Retina (tissue), 1 donor: ENCODE data around the gene PYGB.

Source experiments
- DNase-seq: peaks from one replicate; pipeline ENCODE4 v3.0.0-alpha.2; 2016

PYGB gene

GRCh38 chr20:25247956-25248785 is at the start of gene PYGB:
TSS of gene PYGB (plus strand) at chr20:25248085. CDS start at chr20:25248179, 94 bp downstream.
- peak; percentile 96 for DNase-seq

- DNase-seq: no peak
These were observed 49.1 kb upstream of the PYGB start for GRCh38 chr20:25198663-25199383.

DNA sequence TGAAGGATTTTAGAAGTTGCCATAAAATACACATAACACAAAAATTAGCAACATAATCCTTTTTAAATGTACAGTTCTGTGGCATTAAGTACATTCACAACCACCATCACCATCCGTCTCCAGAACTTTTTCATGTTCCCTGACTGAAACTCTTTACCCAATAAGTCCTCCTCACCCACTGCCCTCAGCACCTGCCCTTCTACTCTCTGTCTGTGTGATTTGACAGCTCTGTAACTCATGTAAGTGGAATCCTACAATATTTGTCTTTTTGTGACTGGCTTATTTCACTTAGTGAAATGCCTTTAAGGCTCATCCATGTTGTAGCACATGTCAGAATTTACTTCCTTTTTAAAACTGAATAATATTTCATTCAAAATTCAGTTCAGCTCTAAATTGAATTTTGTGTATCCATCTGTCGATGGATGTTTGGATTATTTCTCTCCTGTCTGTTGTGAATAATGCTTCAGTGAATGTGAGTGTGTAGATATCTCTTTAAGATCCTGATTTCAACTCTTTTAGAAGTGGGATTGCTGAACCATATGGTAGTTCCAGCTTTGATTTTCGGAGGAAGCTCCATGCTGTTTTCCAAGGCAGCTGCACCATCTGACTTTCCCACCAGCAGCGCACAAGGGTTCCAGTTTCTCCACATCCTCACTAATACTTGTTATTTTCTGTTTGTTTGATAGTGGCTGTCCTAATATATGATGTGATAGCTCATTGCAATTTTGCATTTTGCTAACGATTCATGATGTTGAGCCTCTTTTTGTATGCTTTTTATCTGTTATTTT is 48.2 kb upstream of the PYGB start:
- DNase-seq: no peak

DNA sequence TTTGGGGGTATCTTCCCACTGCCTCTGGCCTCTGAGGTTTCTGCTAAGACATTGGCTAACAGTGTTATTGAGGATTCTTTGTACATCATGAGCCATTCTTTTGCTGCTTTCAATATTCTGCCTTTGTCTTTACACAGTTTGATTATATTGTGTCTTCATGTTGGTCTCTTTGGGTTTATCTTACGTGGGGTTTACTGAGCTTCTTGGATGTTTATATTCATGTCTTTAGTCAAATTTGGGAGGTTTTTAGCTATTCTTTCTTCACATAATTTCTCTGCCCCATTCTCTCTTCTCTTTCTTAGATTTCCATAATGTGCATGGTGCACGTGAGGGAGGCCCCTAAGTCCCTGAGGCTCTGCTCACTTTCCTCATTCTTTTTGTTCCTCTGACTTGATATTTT is 44.8 kb upstream of the PYGB start:
- no peak for DNase-seq

GRCh38 chr20:25203871-25204320 is 44.0 kb upstream of the PYGB start:
- no peak for DNase-seq

DNA sequence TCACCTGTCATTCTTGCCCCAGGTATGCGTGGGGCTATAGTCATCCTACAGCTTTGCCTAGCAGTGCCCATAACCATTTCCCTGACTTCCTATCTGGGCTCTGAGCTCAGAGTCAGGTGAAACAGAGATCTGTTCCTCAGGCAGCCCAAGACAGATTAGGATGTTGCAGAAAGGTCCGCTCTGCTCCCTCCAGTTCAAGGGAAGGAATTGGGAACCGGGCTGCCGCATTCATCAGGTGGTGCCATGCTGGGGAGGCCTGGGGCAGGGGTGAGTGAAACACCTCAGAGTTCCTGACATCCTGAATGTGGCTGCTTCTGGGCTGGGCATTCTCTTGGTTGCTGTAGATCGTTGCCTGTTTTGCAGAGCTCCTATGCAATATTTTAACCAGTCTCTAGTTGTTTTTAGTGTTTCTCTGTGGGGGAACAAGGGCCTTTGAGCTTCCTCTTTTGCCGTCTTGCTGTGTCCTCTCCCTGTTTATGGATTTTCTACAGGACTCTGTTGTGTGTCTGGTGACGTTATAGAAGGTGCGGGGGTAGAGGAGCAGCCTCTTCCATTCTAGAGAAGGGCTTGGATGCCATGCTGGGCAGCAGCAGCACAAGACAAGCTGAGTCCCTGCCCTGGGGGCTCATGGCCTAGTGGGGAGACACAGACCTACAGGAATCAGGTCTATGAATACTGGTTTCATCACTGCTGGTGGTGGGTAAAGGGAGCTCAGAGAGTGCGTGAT is 43.2 kb upstream of the PYGB start:
- no peak for DNase-seq

GRCh38 chr20:25205277-25206062 is 42.4 kb upstream of the PYGB start:
- DNase-seq: no peak

GRCh38 chr20:25206063-25206403 is 41.9 kb upstream of the PYGB start:
- no peak for DNase-seq

- DNase-seq: no peak
These were observed 41.3 kb upstream of the PYGB start for GRCh38 chr20:25206548-25206947.

- no peak for DNase-seq
These were observed 40.5 kb upstream of the PYGB start for GRCh38 chr20:25207149-25207959.

GRCh38 chr20:25207960-25208534 is 39.8 kb upstream of the PYGB start:
- no peak for DNase-seq

DNA sequence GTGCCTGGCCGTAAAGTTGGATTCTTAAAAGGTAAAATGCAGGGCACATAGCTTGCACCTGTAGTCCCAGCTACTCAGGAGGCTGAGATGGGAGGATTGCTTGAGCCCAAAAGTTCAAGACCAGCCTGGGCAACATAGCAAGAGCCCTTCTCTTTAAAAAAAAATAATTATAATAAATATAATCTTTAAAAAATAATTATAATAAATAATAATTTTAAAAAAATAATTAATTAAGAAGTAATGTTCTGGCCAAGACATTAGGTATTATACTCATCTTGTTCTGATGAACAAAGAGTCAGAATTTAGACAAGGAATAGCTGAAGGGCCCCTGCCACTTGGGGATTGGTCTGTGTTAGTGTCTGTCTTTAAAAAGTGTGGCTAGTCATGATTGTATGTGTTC is 38.5 kb upstream of the PYGB start:
- no peak for DNase-seq

DNA sequence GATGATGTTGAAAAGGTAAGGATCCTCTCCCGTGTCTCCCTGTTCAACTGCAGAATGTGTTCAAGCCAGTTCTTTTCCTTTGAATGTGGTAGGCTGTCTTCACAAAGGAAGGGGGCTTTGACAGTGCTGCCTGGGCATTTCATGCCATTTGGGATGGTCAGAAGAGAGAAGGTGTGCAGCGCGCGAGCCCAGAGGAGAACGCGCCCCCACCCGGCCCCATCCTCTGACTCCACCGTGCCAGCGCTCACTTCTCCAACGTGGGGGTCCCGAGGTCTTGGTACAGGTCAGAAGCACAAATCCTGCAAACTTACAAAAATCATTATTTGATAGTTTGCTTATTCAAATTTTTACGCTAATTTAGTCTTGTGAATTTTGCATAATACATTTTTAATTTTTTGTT is 38.0 kb upstream of the PYGB start:
- no peak for DNase-seq

DNA sequence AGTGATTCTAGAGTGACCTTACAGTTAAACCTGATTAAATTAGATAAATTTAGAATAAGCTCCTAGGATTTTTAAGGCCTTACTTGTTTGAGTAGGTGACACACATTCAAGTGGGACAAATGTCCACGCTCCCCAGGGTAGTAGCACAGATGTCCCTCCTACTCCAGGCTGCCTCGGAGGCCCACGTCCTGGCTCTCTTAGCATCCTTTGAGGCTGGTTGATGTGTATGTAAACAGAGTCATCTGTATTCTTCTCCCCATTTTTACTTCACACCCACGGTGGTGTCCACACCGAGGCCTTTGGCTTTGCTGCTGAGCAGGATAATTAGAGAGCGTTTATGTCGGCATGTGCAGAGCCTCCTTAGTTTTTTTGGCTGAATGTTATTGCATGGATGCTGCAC is 36.6 kb upstream of the PYGB start:
- no peak for DNase-seq

- no peak for DNase-seq
These were observed 35.6 kb upstream of the PYGB start for GRCh38 chr20:25212242-25212641.

GRCh38 chr20:25213566-25214425 is 34.1 kb upstream of the PYGB start:
- DNase-seq: no peak

DNA sequence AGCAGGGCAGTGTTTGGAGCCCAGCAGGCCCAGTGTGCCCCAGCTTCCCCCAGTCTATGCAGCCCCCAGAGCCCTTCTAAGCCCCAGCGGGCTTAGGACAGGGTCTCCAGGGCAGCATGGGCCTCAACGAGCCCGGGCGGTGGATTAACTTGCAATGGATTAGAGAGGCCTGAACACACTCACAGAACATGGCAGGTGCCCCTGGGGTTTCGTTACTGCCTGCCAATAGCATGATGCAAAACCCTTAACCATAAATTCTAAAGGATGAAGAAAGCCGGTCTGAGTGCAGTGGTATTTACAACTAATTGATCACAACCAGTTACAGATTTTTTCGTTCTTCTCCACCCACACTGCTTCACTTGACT is 33.5 kb upstream of the PYGB start:
- no peak for DNase-seq

DNA sequence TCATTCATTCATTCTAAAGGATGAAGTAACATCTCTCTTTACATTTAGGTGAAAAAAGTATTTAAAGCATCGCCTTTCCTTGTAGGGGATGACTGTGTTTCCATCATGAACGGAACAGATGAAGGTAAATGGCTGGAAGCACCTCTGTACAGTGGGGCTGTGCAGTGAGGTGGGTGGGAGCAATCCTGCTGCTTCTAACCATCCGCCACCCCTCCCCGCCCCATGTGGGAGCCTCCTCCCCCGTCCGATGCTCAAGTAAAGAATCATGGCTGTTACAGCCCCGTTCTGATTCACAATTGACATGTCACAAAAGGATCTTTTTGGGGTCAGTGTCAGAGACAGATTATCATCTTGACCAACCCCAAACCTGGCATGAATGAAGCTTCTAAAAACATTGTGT is 33.1 kb upstream of the PYGB start:
- no peak for DNase-seq

DNA sequence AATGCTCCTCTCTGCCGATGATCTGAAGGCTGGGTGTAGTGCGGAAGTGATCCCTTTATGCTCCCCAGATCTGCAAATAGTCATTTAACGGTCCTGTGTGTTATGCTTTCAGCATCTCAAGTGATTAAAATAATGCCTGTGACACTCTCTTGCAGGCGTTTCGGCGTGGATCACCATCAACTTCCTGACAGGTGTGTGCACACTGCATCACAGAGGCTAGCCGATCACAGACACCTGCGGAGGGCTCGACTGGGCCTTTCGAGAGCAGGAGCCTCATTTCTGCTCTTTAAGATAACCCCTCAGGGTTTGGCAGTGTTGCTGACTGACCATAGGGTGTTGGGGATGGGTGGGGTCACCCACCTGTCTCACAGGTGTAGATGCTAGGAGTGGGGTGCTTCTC is 32.4 kb upstream of the PYGB start:
- no peak for DNase-seq
